Hematopoietic multipotent progenitor cell treated with erythropoietin and hydrocortisone succinate and interleukin-3 and kit ligand, for 8 days (in vitro differentiated cells): Measurements from ENCODE around the gene CYP26C1.
"Not testable (repeated sequence)": the region's sequence is repeated elsewhere in the genome, so short reads cannot be mapped to it uniquely, and the experiment has no call there.

Experiments used
- DNase-seq: peaks from one replicate; pipeline ENCODE4 v3.0.0-alpha.2; 2015

Gene CYP26C1

DNA sequence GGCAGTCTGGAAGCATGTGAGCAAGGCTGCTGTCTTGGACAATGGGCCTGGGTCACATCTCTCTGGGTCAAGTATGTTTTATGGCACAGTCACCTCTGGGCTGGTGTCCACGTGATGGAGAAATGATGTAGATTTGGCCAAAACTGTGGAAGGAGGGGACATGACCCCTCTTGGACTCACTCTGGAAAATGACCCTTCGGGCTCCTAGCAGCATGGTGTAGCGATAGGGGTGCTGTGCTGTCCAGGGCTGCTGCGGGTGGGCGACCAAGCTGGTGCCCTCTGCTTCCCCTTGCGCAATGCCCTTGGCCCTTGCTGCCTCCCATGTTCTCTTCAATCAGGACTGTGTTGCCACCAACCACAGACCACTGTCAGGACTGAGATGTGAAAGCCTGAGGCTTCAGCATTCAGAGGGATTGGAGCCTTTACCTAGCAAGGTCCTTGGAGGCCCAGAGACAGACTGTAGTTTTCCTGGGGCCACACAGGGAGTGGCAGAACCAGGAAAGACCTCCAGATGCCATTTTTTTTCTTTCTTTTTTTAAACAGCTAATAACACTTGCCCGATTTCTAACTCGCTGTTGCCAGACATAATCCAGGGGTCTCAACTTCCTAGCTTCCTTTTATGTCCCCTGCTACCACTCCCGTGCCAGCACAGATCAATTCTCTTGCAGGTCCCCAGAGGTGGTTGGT, 19.2 kb downstream of the CYP26C1 start:
- no peak for DNase-seq

DNA sequence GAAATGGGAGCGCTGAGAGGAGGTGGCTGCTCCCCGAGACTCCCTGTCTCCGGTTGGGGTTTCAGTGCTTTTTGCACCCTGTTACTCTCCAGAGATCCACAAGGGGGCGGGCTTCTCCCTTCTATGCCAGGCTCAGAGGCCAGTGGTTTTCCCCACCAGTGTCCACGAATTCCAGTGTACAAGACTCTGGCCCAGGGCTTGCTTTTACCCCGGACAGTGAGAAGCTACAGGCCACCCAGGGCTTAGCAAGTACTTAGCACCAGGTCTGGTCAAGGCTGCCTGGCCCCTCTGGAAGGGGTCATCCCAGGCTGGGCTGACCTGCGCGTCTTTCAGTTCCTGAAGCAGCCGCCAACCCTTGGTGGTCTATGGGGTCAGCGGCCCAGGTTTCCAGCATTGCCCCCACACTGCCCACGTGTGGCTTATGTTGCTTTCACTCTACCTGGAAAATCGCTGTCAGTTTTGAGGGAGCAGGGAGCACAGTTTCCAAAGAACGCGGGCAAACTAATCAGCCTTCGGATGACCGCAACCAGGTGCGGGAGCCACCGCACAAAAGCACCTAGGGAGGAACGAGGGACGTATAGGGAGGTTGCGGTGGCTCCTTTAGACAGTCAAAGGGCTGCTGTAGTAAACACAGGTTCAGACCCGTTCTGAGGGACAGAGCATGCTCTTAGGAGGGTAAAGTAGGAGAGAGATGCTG, 19.9 kb downstream of the CYP26C1 start:
- DNase-seq, result peak; percentile 55

DNA sequence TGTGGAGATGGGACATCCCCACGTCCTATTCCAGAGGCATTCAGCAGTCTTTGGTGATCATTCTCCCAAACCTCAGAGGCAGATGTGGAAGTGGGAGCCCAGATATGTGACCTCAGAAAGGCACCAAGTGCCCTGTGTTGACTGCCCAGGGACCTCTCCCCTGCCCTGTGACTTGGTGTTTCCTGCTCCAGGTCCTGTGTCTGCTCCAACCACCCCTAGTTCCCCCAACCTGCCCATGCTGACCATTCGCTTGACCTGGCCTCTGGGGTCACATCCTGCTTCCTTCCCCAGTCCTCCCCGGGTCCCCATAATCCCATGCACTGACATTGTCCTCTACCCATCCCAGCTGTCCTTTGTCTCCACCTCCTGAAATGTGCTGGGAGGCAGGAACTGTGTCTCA, 20.7 kb downstream of the CYP26C1 start:
- DNase-seq, result no peak

DNA sequence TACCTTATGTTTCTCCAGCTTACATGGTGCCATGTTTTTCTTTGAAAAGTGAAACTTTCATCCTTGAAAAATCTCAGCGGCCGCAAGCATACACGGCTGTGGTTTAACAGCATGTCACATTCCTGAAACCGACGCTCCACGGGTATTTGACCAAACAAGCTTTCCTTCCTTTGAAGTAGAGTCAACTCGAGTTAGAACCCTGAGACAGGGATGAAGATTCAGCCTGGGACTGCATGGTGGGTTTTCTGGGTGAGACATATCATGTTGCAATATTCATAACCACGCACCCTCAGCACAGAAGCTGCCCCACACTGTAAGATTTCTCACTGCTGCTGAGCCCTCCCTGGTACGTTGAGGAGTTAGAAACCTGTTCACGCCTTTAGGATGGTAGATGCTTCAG, 21.2 kb downstream of the CYP26C1 start:
- DNase-seq, result no peak

DNA sequence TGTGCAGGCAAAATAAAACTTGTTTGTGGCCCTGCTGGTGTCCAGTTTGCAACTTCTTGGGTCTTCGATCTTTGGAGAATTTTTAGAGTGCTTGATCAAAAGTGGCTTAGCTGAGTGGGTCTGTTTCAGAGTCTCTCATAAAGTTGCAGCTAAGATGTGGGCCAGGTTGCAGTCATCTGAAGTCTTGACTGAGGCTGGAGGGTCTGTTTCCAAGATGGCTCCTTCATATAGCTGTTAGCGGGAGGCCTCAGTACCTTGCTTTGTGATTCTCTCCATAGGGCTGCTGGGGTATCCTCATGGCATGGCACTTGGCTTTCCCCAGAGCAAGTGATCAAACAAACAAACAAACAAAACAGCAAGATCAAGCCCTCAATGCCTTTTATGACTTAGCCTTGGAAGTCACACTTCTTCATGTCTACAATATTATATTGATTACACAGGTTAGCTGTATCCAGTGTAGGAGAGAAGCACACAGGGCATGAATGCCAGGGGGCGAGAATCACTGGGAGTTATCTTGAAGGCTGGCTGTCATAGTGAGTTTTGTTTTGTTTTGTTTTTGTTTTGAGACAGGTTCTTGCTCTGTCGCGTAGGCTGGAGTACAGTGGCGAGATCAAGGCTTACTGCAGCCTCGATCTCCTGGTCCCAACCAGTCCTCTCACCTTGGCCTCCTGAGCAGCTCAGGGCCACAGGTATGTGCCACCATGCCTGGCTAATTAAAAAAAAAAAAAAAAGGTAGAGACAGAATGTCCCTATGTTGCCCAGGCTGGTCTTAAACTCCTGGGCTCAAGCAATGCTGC, 23.3 kb downstream of the CYP26C1 start:
- DNase-seq, result no peak

DNA sequence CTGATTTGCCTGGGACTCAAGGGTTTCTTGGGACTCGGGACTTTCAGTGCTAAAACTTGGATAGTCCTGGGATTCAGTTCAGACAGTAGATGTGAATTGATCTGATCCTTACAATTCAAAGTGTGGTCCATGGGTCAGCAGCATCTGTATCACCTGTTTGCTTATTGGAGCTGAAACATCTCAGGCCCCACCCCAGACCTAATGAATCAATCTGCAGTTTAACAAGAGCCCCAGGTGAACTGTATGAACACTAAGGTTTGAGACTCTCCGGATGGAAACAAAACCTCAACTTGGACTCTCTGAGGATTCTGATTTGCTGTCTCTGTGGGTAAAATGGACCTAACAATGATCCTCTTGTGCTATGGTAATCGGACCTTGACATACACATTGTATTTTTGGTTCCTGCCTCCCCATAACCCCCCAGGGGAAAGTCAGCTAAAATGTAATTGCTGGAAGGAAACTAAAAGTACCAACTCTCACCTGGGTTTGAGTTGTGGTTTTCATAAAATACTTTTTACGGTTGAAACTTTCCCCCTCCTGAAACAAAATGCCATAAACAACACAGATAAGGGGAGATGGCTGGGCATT, 24.8 kb downstream of the CYP26C1 start:
- no peak for DNase-seq

DNA sequence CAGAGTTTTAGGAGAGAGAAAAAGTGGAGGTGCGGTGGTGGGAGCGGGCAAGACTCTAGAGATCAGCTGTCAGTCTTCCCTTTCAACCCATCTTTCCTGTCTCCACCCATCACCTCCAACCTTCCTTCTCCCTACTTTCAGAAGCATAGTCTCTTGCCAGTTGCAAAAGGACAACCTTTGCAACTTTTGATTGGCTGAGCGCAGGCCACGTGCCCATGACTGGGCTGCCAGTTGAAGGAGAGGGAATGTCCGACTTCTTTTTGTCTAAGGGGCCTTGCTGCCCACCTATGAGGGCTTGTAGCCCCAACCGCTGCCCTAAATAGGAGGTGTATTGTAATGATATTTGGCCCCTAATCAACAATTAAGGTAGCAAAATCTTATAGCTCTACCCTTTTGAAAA, 25.7 kb downstream of the CYP26C1 start:
- DNase-seq, result no peak

DNA sequence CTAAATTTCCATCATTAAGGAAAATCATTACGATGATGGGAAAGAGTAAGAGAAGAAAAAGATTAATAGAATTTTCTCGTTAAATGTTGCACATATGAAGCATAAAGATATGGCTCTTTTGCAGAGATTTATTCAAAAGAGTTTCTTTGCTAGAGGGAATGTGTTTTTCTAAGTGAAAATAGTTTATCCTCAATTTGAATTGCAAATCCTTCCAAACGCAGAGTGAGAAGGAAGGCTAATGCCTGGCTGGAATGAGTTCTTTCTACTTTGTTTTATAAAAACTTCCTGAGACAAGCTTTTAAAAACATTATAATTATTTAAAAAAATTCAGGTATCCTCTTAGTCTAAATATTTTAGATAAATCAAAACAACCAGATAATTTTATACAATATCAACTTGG, 27.2 kb downstream of the CYP26C1 start:
- DNase-seq, result no peak

DNA sequence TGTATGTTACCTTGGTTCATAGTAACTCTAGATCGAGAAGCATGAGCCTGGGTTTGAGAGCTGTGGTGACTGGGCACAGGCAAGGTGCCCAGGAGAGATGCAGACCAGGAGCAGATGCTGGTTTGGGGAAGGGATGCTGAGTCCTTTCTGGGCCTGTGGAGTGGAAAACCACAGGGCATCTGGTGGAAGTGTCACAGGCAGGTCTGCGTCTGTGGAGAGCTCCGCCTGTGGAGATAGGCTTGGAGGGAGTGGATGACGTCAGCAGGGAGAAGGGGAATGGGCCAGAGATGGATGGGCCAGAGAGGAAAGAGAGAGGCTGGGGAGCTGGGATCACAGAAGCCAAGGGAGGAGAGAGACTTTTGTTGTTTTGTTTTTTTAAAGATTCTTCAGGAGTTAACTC, 27.9 kb downstream of the CYP26C1 start:
- DNase-seq, result no peak

DNA sequence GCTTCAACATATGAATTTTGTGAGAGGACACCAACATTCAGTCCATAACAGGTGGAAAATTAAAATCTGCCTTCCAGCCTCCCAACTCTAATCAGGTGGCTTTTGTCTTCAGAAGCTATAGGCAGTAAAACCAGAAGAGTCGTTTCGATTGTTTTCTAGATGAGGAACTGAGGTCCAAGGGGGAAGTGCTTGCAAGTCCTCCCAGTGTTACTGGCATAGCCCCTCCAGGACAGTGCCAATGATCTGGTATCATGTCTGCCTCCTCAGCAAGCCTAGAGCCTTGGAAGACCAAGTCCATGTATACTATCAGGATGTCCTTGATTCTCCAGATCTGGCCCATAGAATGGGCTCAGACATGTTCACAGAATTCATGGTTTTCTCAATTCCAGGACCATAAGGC, 30.0 kb downstream of the CYP26C1 start:
- DNase-seq, result no peak

DNA sequence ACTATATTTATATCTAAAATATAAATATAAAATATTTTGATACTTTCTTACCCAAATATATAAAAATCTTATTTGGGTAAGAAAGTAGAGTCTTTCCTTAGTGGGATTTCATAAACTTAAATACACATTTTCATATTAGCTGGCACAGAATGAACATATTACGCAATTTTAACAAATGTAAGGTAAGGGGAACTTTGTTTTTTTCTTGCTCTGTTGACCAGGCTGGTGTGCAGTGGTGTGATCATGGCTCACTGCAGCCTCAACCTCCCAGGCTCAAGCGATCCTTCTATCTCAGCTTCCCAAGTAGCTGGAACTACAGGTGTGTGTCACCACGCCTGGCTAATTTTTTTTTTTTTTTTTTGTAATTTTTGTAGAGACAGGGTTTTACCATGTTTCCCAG, 31.4 kb downstream of the CYP26C1 start:
- DNase-seq, result no peak

DNA sequence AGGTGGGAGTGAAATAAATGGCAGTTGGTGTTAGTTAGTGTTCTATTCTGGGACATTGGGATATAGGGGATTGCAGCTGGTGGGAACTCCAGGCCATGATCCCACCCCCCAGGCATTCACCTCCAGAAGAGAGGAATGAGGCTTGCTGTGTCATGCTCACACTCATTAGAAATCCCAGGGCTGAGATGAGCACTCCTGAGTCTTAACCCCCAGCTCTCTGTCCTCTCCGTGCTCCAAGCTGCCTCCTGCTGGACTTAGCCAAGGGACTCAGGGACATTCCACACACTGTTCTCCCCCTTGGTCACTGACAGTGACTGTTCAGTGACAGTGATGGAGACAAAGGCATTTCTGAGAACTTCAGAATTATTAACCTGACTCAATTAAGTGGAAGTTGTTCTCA, 34.6 kb downstream of the CYP26C1 start:
- no peak for DNase-seq

DNA sequence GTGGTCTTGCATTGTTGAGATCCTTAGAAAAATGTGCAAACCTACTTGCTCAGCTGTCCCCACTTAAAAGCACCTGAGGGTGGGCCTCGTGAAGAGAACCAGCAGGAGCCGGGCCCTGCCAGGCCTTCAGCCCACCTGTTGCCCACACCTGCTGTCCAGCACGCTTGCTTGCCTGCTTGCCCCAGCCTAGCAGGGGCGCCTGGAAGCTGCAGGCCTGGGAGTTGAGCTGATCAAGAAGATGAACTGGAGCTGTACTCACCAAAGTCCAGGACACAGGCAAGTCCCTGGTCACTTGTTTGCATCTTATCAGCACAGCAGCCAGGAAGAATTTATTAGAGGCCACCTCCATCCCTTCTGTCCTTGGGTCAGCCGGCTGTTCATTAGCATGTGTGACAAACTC, 36.3 kb downstream of the CYP26C1 start:
- no peak for DNase-seq

DNA sequence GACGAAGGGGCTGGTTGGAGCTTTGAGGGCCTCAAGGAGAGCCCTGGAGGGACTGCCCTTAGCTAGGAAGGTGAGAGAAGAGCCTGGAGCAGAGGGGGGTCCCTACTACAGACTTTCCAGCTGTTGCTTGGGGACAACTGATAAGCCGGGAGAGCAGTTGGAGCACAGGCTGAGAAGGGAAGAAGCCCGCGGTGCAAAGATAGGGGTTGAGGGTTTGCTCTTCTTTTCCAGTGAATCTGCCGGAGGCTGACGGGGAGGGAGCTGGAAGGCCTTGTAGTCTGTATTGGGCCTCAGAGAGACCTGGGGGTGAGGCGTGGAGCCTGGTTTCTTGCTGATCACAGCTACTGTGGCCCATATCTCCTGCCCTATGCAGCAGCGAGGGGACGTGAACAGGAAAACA, 36.8 kb downstream of the CYP26C1 start:
- DNase-seq, result no peak

DNA sequence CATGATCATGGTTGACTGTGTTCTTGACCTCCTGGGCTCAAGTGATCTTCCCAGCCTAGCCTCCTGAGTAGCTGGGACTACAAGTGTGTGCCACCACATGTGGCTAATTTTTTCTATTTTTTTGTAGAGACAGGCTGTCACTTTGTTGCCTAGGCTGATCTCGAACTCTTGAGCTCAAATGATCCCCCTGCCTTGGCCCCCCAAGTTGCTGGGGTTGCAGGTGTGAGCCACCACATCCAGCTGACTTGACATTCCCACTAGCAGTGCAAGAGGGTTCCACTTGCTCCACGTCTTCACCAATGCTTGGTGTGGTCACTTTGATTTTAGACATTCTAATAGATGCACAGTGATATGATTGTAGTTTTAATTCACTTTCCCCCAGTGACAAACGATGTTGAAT, 38.2 kb downstream of the CYP26C1 start:
- DNase-seq, result no peak

DNA sequence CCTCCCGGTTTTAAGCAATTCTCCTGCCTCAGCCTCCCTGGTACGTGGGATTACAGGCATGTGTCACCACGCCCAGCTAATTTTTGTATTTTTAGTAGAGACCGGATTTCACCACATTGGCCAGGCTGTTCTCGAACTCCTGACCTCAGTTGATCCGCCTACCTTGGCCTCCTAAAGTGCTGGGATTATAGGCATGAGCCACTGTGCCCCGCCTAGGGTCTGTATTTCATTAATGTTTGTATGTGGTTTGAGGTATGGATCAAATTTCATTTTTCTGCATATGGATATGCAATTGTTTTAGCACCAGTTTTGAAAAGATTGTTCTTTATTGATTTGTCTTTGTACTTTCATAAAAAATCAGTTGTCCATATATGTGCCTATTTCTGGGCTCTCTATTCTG, 39.1 kb downstream of the CYP26C1 start:
- DNase-seq, result no peak

DNA sequence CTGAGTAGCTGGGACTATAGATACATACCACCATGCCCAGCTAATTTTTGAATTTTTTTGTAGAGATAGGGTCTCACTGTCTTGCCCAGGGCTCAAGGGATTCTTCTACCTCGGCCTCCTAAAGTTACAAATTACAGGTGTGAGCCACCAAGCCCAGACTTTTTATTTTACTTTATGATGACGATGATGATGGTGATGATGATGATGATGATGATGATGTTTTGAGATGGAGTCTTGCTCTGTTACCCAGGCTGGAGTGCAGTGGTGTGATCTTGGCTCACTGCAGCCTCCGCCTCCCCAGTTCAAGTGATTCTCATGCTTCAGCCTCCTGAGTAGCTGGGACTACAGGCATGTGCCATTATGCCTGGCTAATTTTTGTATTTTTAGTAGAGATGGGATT, 40.5 kb downstream of the CYP26C1 start:
- DNase-seq, result not testable (repeated sequence)

DNA sequence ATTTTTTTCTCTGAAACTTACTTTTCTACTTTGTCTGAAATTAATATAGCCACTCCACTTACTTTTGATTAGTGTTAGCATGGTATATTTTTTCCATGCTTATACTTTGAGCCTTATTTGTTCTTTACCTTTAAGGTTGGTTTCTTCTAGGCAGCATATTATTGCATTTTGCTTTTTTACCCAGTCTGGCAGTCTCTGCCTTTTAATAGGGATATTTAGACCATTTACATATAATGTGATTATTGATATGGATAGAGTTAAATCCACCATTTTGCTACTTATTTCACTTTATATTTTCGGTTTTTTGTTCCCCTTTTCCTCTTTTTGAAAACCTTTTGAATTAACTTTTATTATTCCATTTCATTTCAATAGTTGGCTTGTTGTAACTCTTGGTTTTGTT, 43.4 kb downstream of the CYP26C1 start:
- DNase-seq, result no peak

DNA sequence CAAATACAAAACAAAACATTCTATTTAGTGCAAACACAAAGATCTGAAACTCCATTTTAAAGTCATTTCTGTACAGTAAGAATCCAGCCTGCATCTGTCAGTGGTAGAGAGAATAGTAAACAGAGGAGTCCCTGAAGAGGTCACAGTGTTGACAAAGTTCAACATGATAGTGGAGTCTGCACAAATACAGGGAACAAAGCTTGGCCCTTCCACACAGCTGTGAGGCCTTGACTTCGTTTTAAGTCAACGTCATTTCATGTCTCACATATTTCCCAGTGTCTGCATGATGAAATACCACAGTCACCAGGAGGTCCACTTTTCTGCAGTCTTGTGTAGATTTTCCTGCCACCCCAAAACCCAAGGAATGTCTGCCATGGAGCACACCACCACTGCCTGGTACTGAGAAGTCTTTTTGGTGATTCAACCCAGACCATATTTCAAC, 46.1 kb downstream of the CYP26C1 start:
- no peak for DNase-seq

DNA sequence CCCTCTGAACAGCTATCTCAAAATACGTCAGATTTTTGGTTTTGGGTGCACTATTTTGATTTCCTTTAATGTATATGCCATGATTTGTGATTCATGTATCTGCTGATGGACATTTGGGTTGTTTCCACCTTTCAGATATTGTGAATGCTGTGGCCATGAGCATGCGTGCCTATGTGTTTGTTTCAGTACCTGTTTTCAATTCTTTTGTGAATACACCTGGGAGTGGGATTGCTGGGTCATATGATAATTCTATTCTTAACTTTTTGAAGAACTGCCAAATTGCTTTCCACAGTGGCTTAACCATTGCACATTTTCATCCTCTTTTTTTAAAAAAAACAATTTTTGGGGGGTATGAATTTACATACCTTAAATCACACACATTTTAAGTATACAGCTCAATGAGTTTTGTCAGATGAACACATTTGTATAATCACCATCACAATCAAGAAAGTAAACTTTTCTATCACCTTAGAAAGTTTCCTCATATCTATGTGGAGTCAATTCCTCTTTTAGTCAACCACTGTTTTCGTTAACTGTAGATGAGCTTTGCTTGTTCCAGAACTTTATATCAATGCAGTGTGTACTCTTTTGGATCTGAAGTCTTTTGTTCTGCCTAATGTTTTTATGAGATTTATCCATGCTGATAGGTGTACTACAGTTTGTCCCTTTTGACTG, 50.0 kb downstream of the CYP26C1 start:
- no peak for DNase-seq

DNA sequence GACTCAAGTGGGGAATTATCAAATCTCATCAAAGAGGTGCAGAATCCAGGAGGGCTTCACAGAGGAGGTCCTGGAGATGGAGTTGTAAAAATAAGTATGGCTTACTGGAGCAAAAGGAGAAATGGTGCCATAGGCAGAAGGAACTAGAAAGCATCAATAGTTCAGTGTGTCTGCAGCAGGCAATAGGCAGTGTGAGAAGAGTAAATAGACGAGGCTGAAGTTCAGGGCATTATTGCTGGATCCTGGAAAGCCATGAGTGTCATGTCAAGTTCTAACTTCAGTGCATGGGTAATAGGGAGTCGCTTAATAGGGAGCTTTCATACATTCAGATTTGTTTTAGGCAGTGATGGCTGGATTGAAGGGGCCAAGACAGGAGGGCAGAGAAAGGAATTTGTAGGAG, 52.4 kb downstream of the CYP26C1 start:
- no peak for DNase-seq

DNA sequence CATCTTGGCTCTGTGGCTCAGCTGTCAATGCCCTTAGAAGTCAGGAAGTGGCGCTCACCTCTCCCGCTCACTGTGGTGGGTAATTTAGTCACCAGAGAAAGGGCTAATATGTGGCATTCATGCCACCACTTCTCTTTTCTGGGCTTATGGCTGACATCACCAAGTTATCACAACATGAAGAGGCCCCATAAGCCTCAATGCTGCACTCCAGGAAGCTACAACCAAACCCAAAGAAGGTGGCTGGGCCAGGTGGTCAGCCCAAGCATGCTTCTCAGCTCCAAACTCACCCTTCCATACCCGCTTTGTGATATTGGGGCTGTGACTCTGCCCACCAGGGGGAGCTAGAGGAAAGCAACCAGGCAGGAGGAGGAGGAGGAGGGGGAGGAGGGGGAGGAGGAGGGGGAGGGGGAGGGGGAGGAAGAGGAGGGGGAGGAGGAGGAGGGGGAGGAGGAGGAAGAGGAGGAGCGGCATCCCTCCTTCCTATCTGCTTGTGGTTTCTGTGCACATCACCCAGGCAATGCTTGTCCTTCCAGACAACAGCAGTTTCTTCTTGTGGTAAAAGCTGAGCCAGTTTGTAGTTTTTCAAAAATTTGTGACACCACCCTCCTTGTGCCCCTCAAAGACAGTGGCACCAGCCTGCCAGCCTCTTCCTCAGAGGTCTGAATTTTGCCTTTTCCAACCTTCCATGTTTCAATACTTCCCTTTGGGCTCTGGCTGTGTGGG, 55.2 kb downstream of the CYP26C1 start:
- DNase-seq, result peak; percentile 78
